ENCODE measurements around the gene KCTD19. TPM values are rescaled to one million over a fixed set of nuclear protein-coding genes. Genes with fewer than 3 reads are reported as not detected.

Gene KCTD19
- total RNA-seq, 2 donors from 2014 or later = 7.0 TPM; not detected in 1

DNA sequence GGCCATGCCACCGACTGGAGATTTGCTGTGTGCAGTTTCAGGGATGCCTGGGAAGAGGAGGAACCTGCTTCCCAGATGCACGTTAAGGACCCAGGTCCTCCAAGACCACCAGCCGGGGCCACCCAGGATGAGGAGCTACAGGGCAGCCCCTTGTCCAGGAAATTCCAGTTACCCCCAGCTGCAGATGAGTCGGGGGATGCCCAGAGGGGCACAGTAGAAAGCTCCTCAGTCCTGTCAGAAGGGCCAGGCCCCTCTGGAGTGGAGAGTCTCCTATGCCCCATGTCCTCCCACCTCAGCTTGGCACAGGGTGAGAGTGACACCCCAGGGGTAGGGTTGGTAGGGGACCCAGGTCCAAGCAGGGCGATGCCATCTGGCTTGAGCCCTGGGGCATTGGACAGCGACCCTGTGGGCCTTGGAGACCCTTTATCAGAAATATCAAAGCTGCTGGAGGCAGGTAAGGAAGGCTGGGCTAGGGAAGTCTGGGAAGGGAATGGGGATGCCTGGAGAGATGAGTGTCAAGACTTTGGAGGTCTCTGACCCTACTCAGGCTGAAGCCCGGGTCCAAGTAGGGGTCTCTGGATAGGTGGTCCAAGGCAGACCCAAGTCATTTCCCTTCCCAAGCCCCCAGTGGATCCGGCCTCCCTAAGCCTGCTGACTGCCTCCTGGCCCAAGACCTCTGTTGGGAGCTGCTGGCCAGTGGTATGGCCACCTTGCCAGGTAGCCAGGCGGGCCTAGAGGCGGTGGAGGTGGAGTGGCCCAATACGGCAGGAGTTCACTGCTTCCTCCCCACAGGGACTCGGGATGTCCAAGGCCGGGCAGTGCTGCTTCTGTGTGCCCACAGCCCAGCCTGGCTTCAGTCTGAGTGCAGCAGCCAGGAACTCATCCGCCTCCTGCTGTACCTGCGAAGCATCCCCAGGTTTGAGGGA lies 46.2 kb downstream of the KCTD19 start:
- TF ChIP-seq, protein P1, sequence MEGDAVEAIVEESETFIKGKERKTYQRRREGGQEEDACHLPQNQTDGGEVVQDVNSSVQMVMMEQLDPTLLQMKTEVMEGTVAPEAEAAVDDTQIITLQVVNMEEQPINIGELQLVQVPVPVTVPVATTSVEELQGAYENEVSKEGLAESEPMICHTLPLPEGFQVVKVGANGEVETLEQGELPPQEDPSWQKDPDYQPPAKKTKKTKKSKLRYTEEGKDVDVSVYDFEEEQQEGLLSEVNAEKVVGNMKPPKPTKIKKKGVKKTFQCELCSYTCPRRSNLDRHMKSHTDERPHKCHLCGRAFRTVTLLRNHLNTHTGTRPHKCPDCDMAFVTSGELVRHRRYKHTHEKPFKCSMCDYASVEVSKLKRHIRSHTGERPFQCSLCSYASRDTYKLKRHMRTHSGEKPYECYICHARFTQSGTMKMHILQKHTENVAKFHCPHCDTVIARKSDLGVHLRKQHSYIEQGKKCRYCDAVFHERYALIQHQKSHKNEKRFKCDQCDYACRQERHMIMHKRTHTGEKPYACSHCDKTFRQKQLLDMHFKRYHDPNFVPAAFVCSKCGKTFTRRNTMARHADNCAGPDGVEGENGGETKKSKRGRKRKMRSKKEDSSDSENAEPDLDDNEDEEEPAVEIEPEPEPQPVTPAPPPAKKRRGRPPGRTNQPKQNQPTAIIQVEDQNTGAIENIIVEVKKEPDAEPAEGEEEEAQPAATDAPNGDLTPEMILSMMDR (IDR thresholded peaks at IDR 0.05) = no peak
- no peak for TF ChIP-seq POLR2AphosphoS5 (IDR thresholded peaks at IDR 0.05)
- no peak for TF ChIP-seq POLR2A (IDR thresholded peaks at IDR 0.05)
- 90% methylated on average over 14 of the region's 15 CpGs for WGBS
- peaks cover 4% of the 10 kb centered on the region for H3K4me1 ChIP-seq (replicated peaks)
- no peaks in the 10 kb centered on the region for H3K27me3 ChIP-seq (replicated peaks; ENCODE audit: insufficient read depth)
- intact Hi-C loops (cut with DNase I) = loop anchor here (10.0 kb wide), 1 partner anchor 114 kb away; the partner anchor contains the start of gene TPPP3
- no peaks in the 10 kb centered on the region for H3K36me3 ChIP-seq
- H3K27ac ChIP-seq = no peak overlapping the region
- DNase-seq (ENCODE audit: low spot score) = no peak
- no peak overlapping the region for H3K4me3 ChIP-seq
- no peaks in the 10 kb centered on the region for H3K9me3 ChIP-seq

DNA sequence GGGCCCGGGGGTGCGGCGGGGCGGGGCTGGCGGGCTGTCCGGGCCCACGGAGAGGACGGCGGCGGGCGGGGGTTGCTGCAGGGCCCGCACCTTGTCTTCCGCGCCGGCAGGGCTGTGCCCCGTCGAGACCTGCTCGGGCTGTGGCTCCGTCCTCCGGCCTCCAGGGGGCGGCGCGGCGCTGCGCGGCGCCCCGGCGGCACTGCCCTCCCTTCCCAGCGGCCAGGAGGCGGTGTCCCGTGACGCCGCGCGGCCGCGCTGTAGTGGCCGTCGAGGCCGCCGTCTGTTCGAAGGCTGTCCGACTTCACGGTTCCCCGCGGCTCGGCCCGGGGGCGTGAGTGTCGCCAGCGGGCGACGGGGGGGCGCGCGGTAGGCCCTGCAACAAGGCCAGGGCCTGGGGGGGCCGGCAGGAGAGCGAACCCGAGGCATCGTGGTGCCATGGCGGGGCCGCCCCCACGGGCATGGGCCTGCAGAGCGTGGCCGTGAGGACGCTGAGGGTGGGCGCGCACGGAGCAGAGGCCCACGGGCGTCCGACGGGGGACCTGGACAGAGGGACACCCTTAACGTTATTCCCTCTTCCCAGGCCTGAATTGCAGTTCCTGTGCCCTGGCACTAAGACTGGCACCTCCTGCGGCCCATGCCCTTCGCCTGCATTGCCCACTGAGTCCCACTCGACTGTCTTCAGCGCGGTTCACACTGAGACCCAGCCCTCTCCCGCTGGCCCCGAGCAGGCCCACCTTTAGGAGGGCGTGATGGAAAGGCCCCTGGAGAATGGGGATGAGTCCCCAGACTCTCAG lies 47.0 kb downstream of the KCTD19 start, which contains the start of gene PLEKHG4:
Gene PLEKHG4 (plus strand): TSS at position 237 of the 794 bp plus-strand sequence. CDS start 513 bp downstream, at position 750.
- Histone ChIP-seq H3K9me3 (no peaks in the 10 kb centered on the region), H3K27ac (peak within 1 kb of the TSS; percentile 1 to 22), H3K4me1 (replicated peaks) (peaks cover 4% of the 10 kb centered on the region), H3K27me3 (replicated peaks; ENCODE audit: insufficient read depth) (no peaks in the 10 kb centered on the region), H3K4me3 (peak within 1 kb of the TSS; percentile 44 to 48), H3K36me3 (no peaks in the 10 kb centered on the region)
- no peak for TF ChIP-seq POLR2AphosphoS5 (IDR thresholded peaks at IDR 0.05)
- TF ChIP-seq, protein P1 (IDR thresholded peaks at IDR 0.05) = peak; percentile 72 to 91 (median 80)
- no peak for TF ChIP-seq POLR2A (IDR thresholded peaks at IDR 0.05)
- DNase-seq (ENCODE audit: low spot score) = peak; percentile 55
- intact Hi-C loops (cut with DNase I) = loop anchor here (10.0 kb wide), 1 partner anchor 115 kb away; the partner anchor contains the start of gene TPPP3
- WGBS = 66% methylated on average over 33 of the region's 83 CpGs

DNA sequence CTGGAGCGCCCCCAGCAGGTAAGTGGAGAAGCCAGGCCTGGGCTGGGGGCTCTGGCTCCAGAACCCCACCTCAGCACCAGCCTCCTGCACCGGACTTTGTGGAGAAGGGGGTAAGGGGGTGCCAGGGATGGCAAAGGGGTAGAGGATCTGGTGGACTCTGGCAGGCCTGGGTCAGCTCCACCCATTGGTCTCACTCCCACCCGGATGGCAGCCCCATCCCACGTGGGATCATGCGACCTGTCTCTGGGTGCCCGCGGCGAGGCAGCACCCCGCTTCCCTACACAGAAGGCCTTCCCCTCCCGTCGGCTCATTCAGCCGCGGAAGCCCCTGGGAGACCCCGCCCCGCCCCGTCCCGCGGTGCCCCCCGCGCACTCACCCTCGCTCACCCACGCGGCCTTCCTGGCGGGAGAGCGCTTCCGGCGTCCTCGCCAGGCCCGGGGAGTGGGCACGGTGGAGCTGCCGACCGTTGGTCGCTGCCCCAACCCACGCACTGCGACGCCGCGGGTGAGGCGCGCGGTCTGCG lies 47.7 kb downstream of the KCTD19 start:
- intact Hi-C loops (cut with DNase I) = no loop called here

DNA sequence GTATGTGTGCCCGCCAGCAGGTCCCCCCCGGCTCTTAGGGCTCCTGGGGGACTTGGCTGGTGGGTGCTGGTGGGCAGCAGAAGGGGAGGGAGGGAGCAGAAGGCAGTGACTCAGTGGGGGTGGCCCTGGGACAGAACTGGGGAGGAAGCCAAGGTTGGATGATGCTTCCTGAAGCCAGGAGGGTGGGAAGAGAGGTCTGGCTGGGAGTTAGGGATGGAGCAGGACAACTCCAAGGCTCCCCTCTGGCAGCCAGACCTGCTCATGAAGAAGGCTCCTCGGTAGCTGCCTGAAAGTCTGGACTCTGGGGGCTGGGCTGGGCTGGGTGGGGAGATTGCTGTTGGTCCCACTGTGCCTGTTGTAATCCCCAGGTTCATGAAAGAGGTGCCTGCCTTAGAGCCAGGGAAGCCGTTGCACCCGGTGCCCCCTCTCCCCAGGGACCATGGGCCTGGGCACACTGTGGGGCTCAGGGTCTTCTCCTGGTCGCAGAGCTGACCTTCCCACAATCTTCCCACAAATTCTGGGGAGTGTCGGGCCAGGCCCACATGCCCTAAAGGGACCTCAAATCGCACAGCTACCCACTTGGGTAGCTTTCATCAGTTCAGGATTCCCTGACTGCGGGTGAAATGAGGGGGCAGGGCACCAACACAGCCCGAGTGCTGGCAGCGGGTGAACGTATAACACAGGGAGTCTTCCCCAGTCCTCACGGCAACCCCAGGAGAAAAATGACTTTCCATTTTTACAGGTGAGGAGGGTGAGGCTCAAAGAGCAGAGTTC lies 48.4 kb downstream of the KCTD19 start:
- no peaks in the 10 kb centered on the region for H3K27me3 ChIP-seq (replicated peaks; ENCODE audit: insufficient read depth)
- H3K4me1 ChIP-seq (replicated peaks) = peaks cover 4% of the 10 kb centered on the region
- DNase-seq (ENCODE audit: low spot score) = no peak
- no peak for TF ChIP-seq POLR2AphosphoS5 (IDR thresholded peaks at IDR 0.05)
- TF ChIP-seq POLR2A (IDR thresholded peaks at IDR 0.05) = no peak
- TF ChIP-seq, protein P1 (IDR thresholded peaks at IDR 0.05) = no peak
- H3K27ac ChIP-seq = peak overlapping the region; percentile 1 to 22
- H3K4me3 ChIP-seq = peak overlapping the region; percentile 44 to 48
- no peaks in the 10 kb centered on the region for H3K36me3 ChIP-seq
- H3K9me3 ChIP-seq = no peaks in the 10 kb centered on the region
- intact Hi-C loops (cut with DNase I) = no loop called here
- WGBS = 64% methylated on average over 13 of the region's 13 CpGs

More for the DNA sequence above, 47.7 kb downstream of the KCTD19 start:
- no peaks in the 10 kb centered on the region for H3K36me3 ChIP-seq
- peaks cover 4% of the 10 kb centered on the region for H3K4me1 ChIP-seq (replicated peaks)
- no peak for DNase-seq (ENCODE audit: low spot score)
- no peaks in the 10 kb centered on the region for H3K27me3 ChIP-seq (replicated peaks; ENCODE audit: insufficient read depth)
- H3K9me3 ChIP-seq = no peaks in the 10 kb centered on the region
- H3K4me3 ChIP-seq = peak overlapping the region; percentile 44 to 48
- peak overlapping the region; percentile 1 to 22 for H3K27ac ChIP-seq
- WGBS = 4% methylated on average over 29 of the region's 42 CpGs
- TF ChIP-seq POLR2A (IDR thresholded peaks at IDR 0.05) = no peak
- TF ChIP-seq POLR2AphosphoS5 (IDR thresholded peaks at IDR 0.05) = no peak
- TF ChIP-seq, protein P1 (IDR thresholded peaks at IDR 0.05) = peak in 1 of 4 experiments; percentile 30

Data from prostate gland (tissue), 2 donors.